HL-60/S4 treated with retinoic acid at 250 ng/mL for 4 days and 3 days (cell line): ENCODE measurements around the gene CFAP126.
"Not testable (repeated sequence)": the region's sequence is repeated elsewhere in the genome, so short reads cannot be mapped to it uniquely, and the experiment has no call there.

Source experiments
- in situ Hi-C: fragments of 300-500 bp; cut with MboI; formaldehyde crosslinking; loops from 2 replicates; pipeline ENCODE4 v1.7.0; 2022; ENCODE audit warnings: low sequenced_read_pairs

Gene CFAP126

GRCh38 chr1:161367684-161368400, at the start of gene CFAP126:
TSS of gene CFAP126 (minus strand) at chr1:161367876. CDS start at chr1:161367868, 8 bp downstream.
- in situ Hi-C loops: no loop called here

- in situ Hi-C loops: not testable (repeated sequence)
These were observed 45.4 kb upstream of the CFAP126 start for GRCh38 chr1:161413050-161413449.

GRCh38 chr1:161410636-161410970, 42.9 kb upstream of the CFAP126 start:
- in situ Hi-C loops: not testable (repeated sequence)

- in situ Hi-C loops: not testable (repeated sequence)
These were observed 42.4 kb upstream of the CFAP126 start for GRCh38 chr1:161409848-161410635.

- in situ Hi-C loops: no loop called here
These were observed 40.9 kb upstream of the CFAP126 start for GRCh38 chr1:161408429-161409052.

- in situ Hi-C loops: no loop called here
These were observed 39.8 kb upstream of the CFAP126 start for GRCh38 chr1:161407451-161407985.

GRCh38 chr1:161406551-161406950, 38.9 kb upstream of the CFAP126 start:
- in situ Hi-C loops: not testable (repeated sequence)

- in situ Hi-C loops: no loop called here
These were observed 36.4 kb upstream of the CFAP126 start for GRCh38 chr1:161404051-161404597.

- in situ Hi-C loops: no loop called here
These were observed 34.8 kb upstream of the CFAP126 start for GRCh38 chr1:161402446-161402845.

GRCh38 chr1:161399257-161399998, 31.8 kb upstream of the CFAP126 start:
- in situ Hi-C loops: no loop called here

GRCh38 chr1:161398900-161399256, 31.2 kb upstream of the CFAP126 start:
- in situ Hi-C loops: no loop called here

GRCh38 chr1:161397038-161397437, 29.4 kb upstream of the CFAP126 start:
- in situ Hi-C loops: not testable (repeated sequence)

GRCh38 chr1:161393151-161393550, 25.5 kb upstream of the CFAP126 start:
- in situ Hi-C loops: no loop called here

- in situ Hi-C loops: no loop called here
These were observed 23.9 kb upstream of the CFAP126 start for GRCh38 chr1:161391611-161392010.

- in situ Hi-C loops: not testable (repeated sequence)
These were observed 23.5 kb upstream of the CFAP126 start for GRCh38 chr1:161391136-161391535.

GRCh38 chr1:161390559-161390858, 22.8 kb upstream of the CFAP126 start:
- in situ Hi-C loops: no loop called here

- in situ Hi-C loops: loop anchor here (10.0 kb wide), 1 partner anchor 185 kb away; the partner anchor contains the start of gene NDUFS2
These were observed 22.2 kb upstream of the CFAP126 start for GRCh38 chr1:161389691-161390558.

- in situ Hi-C loops: loop anchor here (10.0 kb wide), 1 partner anchor 184 kb away; the partner anchor contains the start of gene NDUFS2
These were observed 21.5 kb upstream of the CFAP126 start for GRCh38 chr1:161389158-161389557.

- in situ Hi-C loops: loop anchor here (10.0 kb wide), 1 partner anchor 184 kb away; the partner anchor contains the start of gene NDUFS2
These were observed 21.0 kb upstream of the CFAP126 start for GRCh38 chr1:161388639-161389038.
